Testis (tissue), 3 donors: ENCODE measurements around the gene BRAF. TPM values are rescaled to one million over a fixed set of nuclear protein-coding genes. Genes with fewer than 3 reads are reported as not detected.
"Not testable (repeated sequence)": the region's sequence is repeated elsewhere in the genome, so short reads cannot be mapped to it uniquely, and the experiment has no call there.

ENCODE experiments used
- DNase-seq: peaks from one replicate; pipeline ENCODE4 v3.0.0-alpha.2; 2019
- H3K27ac ChIP-seq, 2 donors: fragments of 200-600 bp; sonication (generic); one replicate each; pipeline ENCODE4 v1.5.1; 2019
- H3K27me3 ChIP-seq: fragments of 200-600 bp; sonication (generic); one replicate; pipeline ENCODE4 v1.5.1; 2019
- H3K36me3 ChIP-seq: fragments of 200-600 bp; sonication (generic); one replicate; pipeline ENCODE4 v1.5.1; 2017; ENCODE audit warnings: low read depth; ENCODE audit errors: missing control alignments
- H3K4me1 ChIP-seq: fragments of 200-600 bp; sonication (generic); one replicate; pipeline ENCODE4 v1.5.1; 2019
- H3K4me3 ChIP-seq, 2 donors: fragments of 200-600 bp; sonication (generic); one replicate each; pipeline ENCODE4 v1.5.1; 2017 to 2019
- H3K9me3 ChIP-seq: fragments of 200-600 bp; sonication (generic); one replicate; pipeline ENCODE4 v1.5.1; 2017
- CTCF ChIP-seq, 3 experiments: fragments of 450-650 bp in 2 of 3; fragments of 200-600 bp in 1 of 3; sonication (generic) in 1 of 3; IDR thresholded peaks; one replicate each; pipeline ENCODE4 v1.5.1; 2016 to 2019; ENCODE audit warnings: antibody characterized with exemption in 3 of 3, mild to moderate bottlenecking in 2 of 3, moderate library complexity in 1 of 3
- POLR2A ChIP-seq: fragments of 450-650 bp; IDR thresholded peaks from one replicate; pipeline ENCODE4 v1.6.1; 2017; ENCODE audit warnings: antibody characterized with exemption, mild to moderate bottlenecking, moderate library complexity
- WGBS, 2 donors: methylation state at CpG; one replicate each; pipeline ENCODE4 v1.1.5; 2018; 5-methylcytosine and 5-hydroxymethylcytosine counted together
- intact Hi-C: fragments of 100-400 bp; cut with DNase I; formaldehyde crosslinking; loops from one replicate; pipeline ENCODE4 v1.15.1; 2023; ENCODE audit warnings: low total_unique reads
- polyA plus RNA-seq: library from polyadenylated mRNA; stranded (reverse); fragments of 350-450 nt; fragmentation: Illumina TruSeq; extraction: RNeasy Lipid Tissue Mini Kit (QIAGEN cat#74804); gene quantifications from one replicate; pipeline ENCODE4 v1.2.3, GENCODE V29; 2014; ENCODE audit warnings: low read depth, low replicate concordance; ENCODE audit not compliant: insufficient read depth
- total RNA-seq, 2 donors: library from RNA; depleted of rRNA; stranded (reverse); fragments of >200 nt; gene quantifications; one replicate each; pipeline ENCODE4 v1.2.3, GENCODE V29; 2016

BRAF gene
- total and polyA plus RNA-seq, 3 donors from 2014 or later: 63.3 to 124 (median 82.6) TPM

- no peak overlapping the region for H3K4me3 ChIP-seq
- no peaks in the 10 kb centered on the region for H3K4me1 ChIP-seq
- no peaks in the 10 kb centered on the region for H3K27me3 ChIP-seq
- intact Hi-C loops: no loop called here
- no peaks in the 10 kb centered on the region for H3K9me3 ChIP-seq
- no peak overlapping the region for H3K27ac ChIP-seq
- no peaks in the 10 kb centered on the region for H3K36me3 ChIP-seq
- 97 to 98% methylated on average over 4 to 7 of the region's 7 CpGs for WGBS, 2 donors
- no peak for DNase-seq
- TF ChIP-seq CTCF (IDR thresholded peaks at IDR 0.05) (no peak), POLR2A (no peak)
Observed at GRCh38 chr7:140678816-140679130, 246.0 kb downstream of the BRAF start.

DNA sequence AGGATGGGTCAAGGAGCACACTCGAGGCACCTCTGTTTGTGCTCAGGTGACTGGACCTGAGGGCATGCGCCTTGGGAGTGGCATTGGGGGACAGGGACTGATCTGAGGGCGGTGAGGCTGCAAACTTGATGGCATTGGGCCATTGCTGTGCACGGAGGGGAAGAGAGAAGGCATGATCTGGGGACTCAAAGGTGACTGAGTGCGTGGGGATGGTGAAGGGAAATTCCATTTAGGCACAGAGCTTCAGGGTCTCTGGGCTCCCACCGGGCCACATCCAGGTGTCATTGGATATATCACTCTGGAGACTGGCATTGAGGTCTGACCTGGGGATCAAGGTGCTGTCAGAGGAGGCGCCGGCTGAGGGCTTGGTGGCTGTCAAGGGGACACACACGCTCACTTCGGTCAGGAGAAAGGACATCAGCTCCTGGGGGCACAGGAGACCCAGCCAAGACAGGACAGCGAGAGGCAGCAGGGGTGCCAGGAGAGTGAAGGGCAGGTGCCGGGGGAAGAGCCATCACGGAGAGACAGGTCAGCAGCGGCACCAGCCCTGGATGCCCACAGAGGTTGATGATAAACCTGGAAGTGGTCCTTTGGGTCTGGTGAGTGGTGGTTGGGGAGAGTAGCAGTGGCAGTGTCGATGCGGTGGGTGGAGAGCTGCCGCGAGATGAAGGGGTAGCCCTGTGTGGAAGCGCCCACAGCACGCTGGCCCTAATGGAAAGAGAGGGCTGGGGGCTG, 246.5 kb downstream of the BRAF start:
- no peak overlapping the region for H3K4me3 ChIP-seq
- no peak for DNase-seq
- 95 to 97% methylated on average over 19 to 20 of the region's 20 CpGs for WGBS, 2 donors
- H3K4me1 ChIP-seq: no peaks in the 10 kb centered on the region
- H3K36me3 ChIP-seq: no peaks in the 10 kb centered on the region
- H3K27me3 ChIP-seq: no peaks in the 10 kb centered on the region
- no peak for TF ChIP-seq POLR2A
- TF ChIP-seq CTCF (IDR thresholded peaks at IDR 0.05): no peak
- no peak overlapping the region for H3K27ac ChIP-seq
- no peaks in the 10 kb centered on the region for H3K9me3 ChIP-seq
- intact Hi-C loops: no loop called here

GRCh38 chr7:140677496-140677895, 247.2 kb downstream of the BRAF start:
- intact Hi-C loops: no loop called here
- Histone ChIP-seq H3K9me3 (no peaks in the 10 kb centered on the region), H3K36me3 (no peaks in the 10 kb centered on the region), H3K27me3 (no peaks in the 10 kb centered on the region), H3K4me3 (no peak overlapping the region), H3K4me1 (no peaks in the 10 kb centered on the region), H3K27ac (no peak overlapping the region)
- WGBS, 2 donors: 89 to 92% methylated on average over 3 of the region's 3 CpGs
- no peak for DNase-seq
- TF ChIP-seq POLR2A (no peak), CTCF (IDR thresholded peaks at IDR 0.05) (no peak)

DNA sequence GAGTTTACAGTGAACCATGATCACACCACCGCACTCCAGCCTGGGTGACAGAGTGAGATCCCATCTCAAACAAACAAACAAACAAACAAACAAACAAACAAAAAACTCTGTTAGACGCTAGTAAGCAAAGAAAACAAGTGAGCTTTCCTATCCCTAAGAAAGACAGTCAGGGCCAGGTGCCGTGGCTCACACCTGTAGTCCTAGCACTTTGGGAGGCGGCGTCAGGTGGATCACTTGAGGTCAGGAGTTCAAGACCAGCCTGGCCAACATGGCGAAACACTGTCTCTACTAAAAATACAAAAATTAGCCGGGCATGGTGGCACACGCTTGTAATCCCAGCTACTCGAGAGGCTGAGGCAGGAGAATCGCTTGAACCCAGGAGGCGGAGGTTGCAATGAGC, 247.8 kb downstream of the BRAF start:
- intact Hi-C loops, H3K9me3 ChIP-seq, H3K4me1 ChIP-seq, H3K27me3 ChIP-seq, DNase-seq, H3K4me3 ChIP-seq, H3K36me3 ChIP-seq, H3K27ac ChIP-seq: not testable (repeated sequence)
- 95 to 97% methylated on average over 11 of the region's 11 CpGs for WGBS, 2 donors

DNA sequence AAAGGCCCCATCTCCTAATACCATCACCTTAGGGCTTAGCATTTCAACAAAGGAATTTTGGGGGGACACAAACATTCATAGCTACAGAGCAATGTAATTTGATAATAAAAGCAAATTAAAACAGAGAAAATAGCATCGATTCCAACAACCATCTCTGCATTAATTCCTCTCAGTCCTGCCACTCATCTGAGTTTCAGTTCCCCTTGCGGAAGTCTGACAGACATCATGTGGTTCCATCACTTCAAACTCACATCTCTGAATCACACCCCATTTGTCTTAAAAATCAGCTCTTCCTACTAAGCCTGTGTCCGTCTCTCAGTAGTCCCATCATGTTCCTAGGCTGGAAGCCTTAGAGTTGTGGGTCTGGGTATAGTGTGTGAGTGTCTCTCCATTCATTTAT, 248.4 kb downstream of the BRAF start:
- DNase-seq: no peak
- no peaks in the 10 kb centered on the region for H3K36me3 ChIP-seq

More for the DNA sequence above, 248.4 kb downstream of the BRAF start:
- no peaks in the 10 kb centered on the region for H3K27me3 ChIP-seq
- no peak overlapping the region for H3K4me3 ChIP-seq
- no peaks in the 10 kb centered on the region for H3K4me1 ChIP-seq
- H3K27ac ChIP-seq: no peak overlapping the region
- TF ChIP-seq POLR2A (no peak), CTCF (IDR thresholded peaks at IDR 0.05) (no peak)
- intact Hi-C loops: no loop called here
- WGBS, 2 donors: 85 to 95% methylated on average over 3 of the region's 3 CpGs
- no peaks in the 10 kb centered on the region for H3K9me3 ChIP-seq
